AG04450 (cell line): ENCODE measurements around the gene ATG14. TPM values are rescaled to one million over a fixed set of nuclear protein-coding genes. Genes with fewer than 3 reads are reported as not detected.

Experiments used
- CTCF ChIA-PET: fragments of 300-600, 350-600 bp; formaldehyde crosslinking; extraction: SDS; loops from one replicate; lab custom pipeline; 2022; ENCODE audit warnings: antibody characterized with exemption, inconsistent platforms; lab: Charles Lee
- POLR2A ChIA-PET: fragments of 350-600 bp; formaldehyde crosslinking; extraction: SDS; loops from one replicate; lab custom pipeline; 2021; ENCODE audit warnings: antibody characterized with exemption, inconsistent platforms; lab: Yijun Ruan, JAX
- DNase-seq: peaks from one replicate; pipeline ENCODE4 v3.0.0-alpha.2; 2011; ENCODE audit warnings: low read depth, low spot score
- H3K27ac ChIP-seq: one replicate; pipeline ENCODE4 v1.5.1; 2012; ENCODE audit warnings: low read depth, low read length, control low read depth
- H3K27me3 ChIP-seq: one replicate; pipeline ENCODE4 v1.6.0; 2012; ENCODE audit warnings: low read length; ENCODE audit not compliant: control insufficient read depth, insufficient read depth
- H3K4me3 ChIP-seq: 2 replicates; pipeline ENCODE4 v1.5.1; 2011; ENCODE audit warnings: mild to moderate bottlenecking, low read depth, low read length, control low read depth
- H3K9me3 ChIP-seq: 2 replicates; pipeline ENCODE4 v1.5.1; 2012; ENCODE audit warnings: low read length; ENCODE audit not compliant: control insufficient read depth, insufficient read depth
- polyA plus RNA-seq: library from polyadenylated mRNA; depleted of rRNA; stranded (reverse); fragments of >200 nt; gene quantifications from 2 replicates; pipeline ENCODE4 v1.2.3, GENCODE V29; 2011
- TF ChIP-seq, protein P1 (sequence below): IDR thresholded peaks from 2 replicates; pipeline ENCODE4 v1.5.1; 2011; ENCODE audit warnings: low read depth, low read length, control low read depth, inconsistent platforms

ATG14 gene
- polyA plus RNA-seq, 1 experiment, result 14.9 TPM

DNA sequence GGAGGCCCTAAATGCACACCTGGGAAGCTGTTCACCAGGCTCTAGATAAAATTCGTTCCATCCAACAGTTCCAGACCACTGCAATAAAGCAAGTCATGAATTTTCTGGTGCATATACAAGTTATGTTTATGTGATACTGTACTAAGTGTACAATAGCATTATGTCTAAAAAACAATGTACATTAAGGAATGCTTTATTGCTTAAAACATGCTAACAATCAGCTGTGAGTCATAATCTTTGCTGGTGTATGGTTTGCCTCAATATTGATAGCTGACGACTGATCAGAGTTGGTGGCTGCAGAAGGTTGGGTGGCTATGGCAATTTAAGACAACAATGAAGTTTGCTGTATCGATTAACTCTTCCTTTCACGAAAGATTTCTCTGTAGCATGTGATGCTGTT, 52.3 kb downstream of the ATG14 start:
- Histone ChIP-seq H3K27ac (peak overlapping the region; percentile 31), H3K4me3 (no peak overlapping the region), H3K27me3 (no peaks in the 10 kb centered on the region), H3K9me3 (no peaks in the 10 kb centered on the region)
- TF ChIP-seq, protein P1, sequence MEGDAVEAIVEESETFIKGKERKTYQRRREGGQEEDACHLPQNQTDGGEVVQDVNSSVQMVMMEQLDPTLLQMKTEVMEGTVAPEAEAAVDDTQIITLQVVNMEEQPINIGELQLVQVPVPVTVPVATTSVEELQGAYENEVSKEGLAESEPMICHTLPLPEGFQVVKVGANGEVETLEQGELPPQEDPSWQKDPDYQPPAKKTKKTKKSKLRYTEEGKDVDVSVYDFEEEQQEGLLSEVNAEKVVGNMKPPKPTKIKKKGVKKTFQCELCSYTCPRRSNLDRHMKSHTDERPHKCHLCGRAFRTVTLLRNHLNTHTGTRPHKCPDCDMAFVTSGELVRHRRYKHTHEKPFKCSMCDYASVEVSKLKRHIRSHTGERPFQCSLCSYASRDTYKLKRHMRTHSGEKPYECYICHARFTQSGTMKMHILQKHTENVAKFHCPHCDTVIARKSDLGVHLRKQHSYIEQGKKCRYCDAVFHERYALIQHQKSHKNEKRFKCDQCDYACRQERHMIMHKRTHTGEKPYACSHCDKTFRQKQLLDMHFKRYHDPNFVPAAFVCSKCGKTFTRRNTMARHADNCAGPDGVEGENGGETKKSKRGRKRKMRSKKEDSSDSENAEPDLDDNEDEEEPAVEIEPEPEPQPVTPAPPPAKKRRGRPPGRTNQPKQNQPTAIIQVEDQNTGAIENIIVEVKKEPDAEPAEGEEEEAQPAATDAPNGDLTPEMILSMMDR, result no peak
- POLR2A ChIA-PET, result no interaction called here
- DNase-seq, result no peak
- CTCF ChIA-PET, result interaction anchor here (1.4 kb wide), 1 partner anchor 89 kb away, joined by 3 read pairs; no protein-coding TSS in a partner anchor

DNA sequence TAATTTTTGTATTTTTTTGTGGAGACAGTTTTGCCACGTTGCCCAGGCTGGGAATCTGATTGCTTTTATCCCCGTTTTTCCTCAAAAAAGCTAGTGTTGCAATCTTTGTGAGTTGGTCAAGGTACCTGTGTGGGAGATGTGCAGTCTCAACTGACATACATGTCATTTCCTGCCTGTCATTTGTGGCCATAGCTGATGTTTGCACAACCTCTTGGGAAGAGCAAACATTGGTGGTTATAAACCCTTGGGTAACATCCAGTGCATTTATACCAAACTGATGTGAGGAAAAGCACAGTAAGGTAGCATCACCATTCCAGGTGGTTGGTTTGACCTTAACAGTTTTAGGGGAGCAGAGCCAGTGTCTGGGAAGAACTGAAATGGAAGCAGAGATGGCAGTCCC, 54.7 kb downstream of the ATG14 start:
- Histone ChIP-seq H3K4me3 (no peak overlapping the region), H3K27me3 (no peaks in the 10 kb centered on the region), H3K27ac (no peak overlapping the region), H3K9me3 (no peaks in the 10 kb centered on the region)
- DNase-seq, result no peak
- TF ChIP-seq, protein P1, result no peak
- ChIA-PET CTCF (interaction anchor here (1.5 kb wide), 1 partner anchor 11 kb away, joined by 3 read pairs; no protein-coding TSS in a partner anchor), POLR2A (no interaction called here)

DNA sequence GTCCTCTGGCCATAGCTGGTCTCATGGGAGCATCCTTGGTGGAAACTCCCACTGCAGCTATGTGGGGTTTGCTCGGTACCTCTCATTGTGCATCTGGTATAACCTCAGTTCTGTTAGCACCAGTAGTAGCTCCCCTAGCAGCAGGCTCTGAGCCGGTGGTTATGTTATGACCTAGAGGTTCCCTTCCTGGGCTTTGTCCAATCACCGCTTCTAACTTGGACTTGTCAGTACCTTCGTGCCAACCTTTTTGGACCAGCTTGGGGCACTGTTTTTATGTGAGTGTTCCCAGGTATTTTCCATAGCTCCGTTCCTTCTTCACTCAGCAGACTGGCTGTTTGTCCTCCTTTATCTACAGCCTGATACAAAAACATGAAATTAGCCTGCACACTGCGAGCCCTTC, 55.7 kb downstream of the ATG14 start:
- POLR2A ChIA-PET, result no interaction called here
- CTCF ChIA-PET, result interaction anchor here (0.9 to 3.5 kb wide), 5 partner anchors 12 to 144 kb away, joined by 3 to 34 read pairs (median 7); partner anchors contain the start of gene FBXO34
- TF ChIP-seq, protein P1, result no peak
- no peaks in the 10 kb centered on the region for H3K9me3 ChIP-seq
- no peak for DNase-seq
- no peak overlapping the region for H3K4me3 ChIP-seq
- no peaks in the 10 kb centered on the region for H3K27me3 ChIP-seq
- no peak overlapping the region for H3K27ac ChIP-seq

DNA sequence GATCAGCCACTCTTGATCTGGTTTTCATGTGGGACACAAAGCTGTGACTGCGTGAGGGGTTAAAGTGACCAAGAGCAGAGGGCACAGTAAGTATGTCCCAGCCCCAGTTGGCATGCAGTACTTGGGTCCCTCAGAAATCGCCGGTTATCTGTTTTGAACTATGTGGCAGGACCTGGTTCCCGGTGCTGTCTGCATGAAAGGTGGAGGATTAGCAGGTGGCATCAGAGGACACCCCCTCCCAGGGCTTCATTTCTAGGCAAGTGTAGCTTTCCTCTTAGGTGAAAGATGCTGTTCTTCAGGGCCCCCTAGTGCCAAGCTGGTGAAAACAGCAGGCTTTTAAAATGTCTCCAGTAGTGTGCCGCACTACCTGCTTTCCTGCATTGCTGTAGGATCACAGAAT, 57.1 kb downstream of the ATG14 start:
- H3K27me3 ChIP-seq, result no peaks in the 10 kb centered on the region
- POLR2A ChIA-PET, result no interaction called here
- no peaks in the 10 kb centered on the region for H3K9me3 ChIP-seq
- H3K27ac ChIP-seq, result no peak overlapping the region
- CTCF ChIA-PET, result interaction anchor here (0.6 to 3.5 kb wide), 18 partner anchors 8 to 177 kb away, joined by 3 to 34 read pairs (median 4); partner anchors contain the start of gene FBXO34
- no peak for DNase-seq
- H3K4me3 ChIP-seq, result no peak overlapping the region
- TF ChIP-seq, protein P1, result peak; percentile 71

DNA sequence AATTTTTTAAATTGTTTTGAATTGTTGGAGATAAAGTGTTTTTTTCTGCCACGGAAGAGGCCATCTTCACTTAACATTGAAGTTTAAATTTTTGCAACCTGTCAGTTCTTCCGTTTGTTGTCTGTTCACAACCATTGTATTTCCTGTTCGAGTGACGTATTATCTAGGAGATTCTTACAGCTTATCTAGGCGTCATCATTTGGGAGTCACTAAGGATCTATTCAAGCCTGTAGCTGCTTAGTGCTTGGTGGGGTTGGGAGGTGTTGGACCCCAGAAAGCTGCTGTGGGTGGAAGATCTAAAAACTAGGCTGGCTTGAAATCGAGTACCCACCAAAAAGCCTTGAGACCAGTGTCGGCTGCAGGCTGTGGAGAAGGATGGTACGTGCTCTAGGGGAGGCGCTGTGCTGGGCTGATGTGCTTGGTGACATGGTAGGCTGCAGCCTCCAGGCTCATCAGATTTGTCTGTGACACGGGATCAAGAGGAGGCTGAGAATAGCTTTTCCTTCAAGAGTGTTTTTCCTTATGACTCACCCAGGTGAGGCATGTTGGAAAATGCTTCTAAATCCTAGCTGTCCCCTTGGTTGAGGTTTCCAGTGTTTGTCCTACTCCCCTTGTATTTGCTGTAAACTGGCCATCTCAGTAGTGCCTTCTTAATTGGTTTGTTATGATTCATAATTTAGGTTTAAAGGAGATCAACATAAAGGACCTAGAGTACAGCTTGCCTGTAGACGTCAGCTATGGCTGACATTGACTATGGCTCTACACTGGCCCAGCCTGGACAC, 57.8 kb downstream of the ATG14 start:
- ChIA-PET CTCF (interaction anchor here (0.6 to 3.5 kb wide), 17 partner anchors 8 to 142 kb away, joined by 3 to 34 read pairs (median 4); partner anchors contain the start of gene FBXO34), POLR2A (no interaction called here)
- Histone ChIP-seq H3K4me3 (no peak overlapping the region), H3K9me3 (no peaks in the 10 kb centered on the region), H3K27me3 (no peaks in the 10 kb centered on the region), H3K27ac (no peak overlapping the region)
- TF ChIP-seq, protein P1, result no peak
- DNase-seq, result no peak
